ENCODE measurements around the gene PECR. TPM values are rescaled to one million over a fixed set of nuclear protein-coding genes. Genes with fewer than 3 reads are reported as not detected.

The PECR gene
- total and polyA plus RNA-seq, 2 experiments from 2014 or later: 5.4 to 8.2 TPM

DNA sequence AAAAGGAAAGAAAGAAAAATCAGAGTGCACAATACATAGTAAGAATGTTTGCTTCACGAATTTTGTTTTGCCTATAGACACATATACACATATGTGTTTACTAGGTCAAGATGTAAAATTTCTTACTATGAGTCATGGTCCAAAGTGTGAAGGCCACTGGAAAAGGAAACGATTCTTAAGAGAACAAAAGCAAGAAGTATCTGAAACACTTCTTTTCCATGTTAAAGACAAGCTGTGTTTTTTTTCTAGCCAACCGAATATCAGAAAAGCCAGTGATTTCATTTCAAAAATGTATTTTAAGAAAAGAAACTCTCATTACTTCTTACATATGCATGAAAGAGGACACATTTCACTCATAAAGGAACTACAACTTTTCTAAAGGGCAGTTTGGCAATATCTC lies 24.9 kb downstream of the PECR start:
- H3K36me3 ChIP-seq (ENCODE audit: low read depth): no peaks in the 10 kb centered on the region
- H2AFZ ChIP-seq: no peak overlapping the region
- in situ Hi-C loops (cut with MboI): no loop called here
- 64 to 74% methylated on average over 3 of the region's 3 CpGs for WGBS, 2 experiments (ENCODE audit: low coverage in 1 of 2, low lambda C conversion rate in 2 of 2, missing lambda C conversion rate in 2 of 2)
- DNase-seq: no peak
- H3K9me2 ChIP-seq (ENCODE audit: insufficient read depth): no peaks in the 10 kb centered on the region
- H3K79me2 ChIP-seq (ENCODE audit: insufficient read depth): no peaks in the 10 kb centered on the region
- H3K9me3 ChIP-seq (ENCODE audit: low read depth): no peaks in the 10 kb centered on the region
- peaks cover 7% of the 10 kb centered on the region; the same call in 1 of the 2 replicates for H3F3A ChIP-seq (ENCODE audit: insufficient read depth)
- no peak overlapping the region for H3K9ac ChIP-seq
- no peak overlapping the region for H3K4me2 ChIP-seq (ENCODE audit: unreplicated experiment)
- H4K20me1 ChIP-seq (ENCODE audit: insufficient read depth): no peaks in the 10 kb centered on the region
- H3K27me3 ChIP-seq (replicated peaks; ENCODE audit: insufficient read depth): no peaks in the 10 kb centered on the region
- H3K27ac ChIP-seq: no peak overlapping the region
- no peak overlapping the region for H3K4me3 ChIP-seq
- no peak for TF ChIP-seq EZH2 (IDR thresholded peaks at IDR 0.05; ENCODE audit: insufficient read depth, poor library complexity, severe bottlenecking)
- TF ChIP-seq EZH2phosphoT487 (IDR thresholded peaks at IDR 0.05; ENCODE audit: insufficient read depth, low read depth): no peak
- peaks cover 15% of the 10 kb centered on the region for H3K4me1 ChIP-seq (ENCODE audit: insufficient read depth)

DNA sequence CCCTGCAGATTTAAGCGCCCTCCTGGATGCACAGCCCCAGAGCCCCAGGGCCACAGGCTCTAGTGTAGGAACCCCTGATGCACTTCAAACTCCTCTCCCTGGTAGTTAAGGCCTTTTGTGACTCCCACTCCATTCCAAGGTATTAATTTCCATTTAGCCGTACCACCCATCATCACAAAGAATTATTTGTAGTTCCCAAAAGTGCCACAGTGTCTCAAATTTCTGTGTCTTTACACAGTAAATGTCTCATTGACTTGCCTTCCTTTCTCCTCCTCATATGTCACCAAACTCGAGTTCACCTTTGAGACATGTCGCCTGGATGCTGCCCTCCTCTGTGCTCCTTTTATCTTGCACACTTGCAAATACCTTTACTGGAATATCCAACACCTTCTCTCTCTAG lies 25.9 kb downstream of the PECR start:
- peaks cover 15% of the 10 kb centered on the region for H3K4me1 ChIP-seq (ENCODE audit: insufficient read depth)
- DNase-seq: no peak
- no peak overlapping the region for H3K4me3 ChIP-seq
- no peak overlapping the region for H2AFZ ChIP-seq
- no peaks in the 10 kb centered on the region for H3K36me3 ChIP-seq (ENCODE audit: low read depth)
- H3K9me2 ChIP-seq (ENCODE audit: insufficient read depth): no peaks in the 10 kb centered on the region
- no peak overlapping the region for H3K4me2 ChIP-seq (ENCODE audit: unreplicated experiment)
- H4K20me1 ChIP-seq (ENCODE audit: insufficient read depth): no peaks in the 10 kb centered on the region
- no peak overlapping the region for H3K27ac ChIP-seq
- H3F3A ChIP-seq (ENCODE audit: insufficient read depth): peaks cover 7% of the 10 kb centered on the region; the same call in 1 of the 2 replicates
- WGBS, 2 experiments (ENCODE audit: low coverage in 1 of 2, low lambda C conversion rate in 2 of 2, missing lambda C conversion rate in 2 of 2): 96% methylated on average over 4 of the region's 4 CpGs
- TF ChIP-seq EZH2 (IDR thresholded peaks at IDR 0.05; ENCODE audit: insufficient read depth, poor library complexity, severe bottlenecking) (no peak), EZH2phosphoT487 (IDR thresholded peaks at IDR 0.05; ENCODE audit: insufficient read depth, low read depth) (no peak)
- H3K27me3 ChIP-seq (replicated peaks; ENCODE audit: insufficient read depth): no peaks in the 10 kb centered on the region
- H3K9ac ChIP-seq: no peak overlapping the region
- in situ Hi-C loops (cut with MboI): no loop called here
- no peaks in the 10 kb centered on the region for H3K79me2 ChIP-seq (ENCODE audit: insufficient read depth)
- H3K9me3 ChIP-seq (ENCODE audit: low read depth): no peaks in the 10 kb centered on the region

GRCh38 chr2:216052420-216052819 lies 29.2 kb downstream of the PECR start:
- Histone ChIP-seq H3K27ac (no peak overlapping the region), H3K4me3 (no peak overlapping the region), H4K20me1 (ENCODE audit: insufficient read depth) (no peaks in the 10 kb centered on the region), H3K27me3 (replicated peaks; ENCODE audit: insufficient read depth) (no peaks in the 10 kb centered on the region), H2AFZ (no peak overlapping the region), H3K4me2 (ENCODE audit: unreplicated experiment) (no peak overlapping the region), H3K9me3 (ENCODE audit: low read depth) (no peaks in the 10 kb centered on the region), H3K9me2 (ENCODE audit: insufficient read depth) (no peaks in the 10 kb centered on the region), H3K4me1 (ENCODE audit: insufficient read depth) (peaks cover 5% of the 10 kb centered on the region), H3K79me2 (ENCODE audit: insufficient read depth) (no peaks in the 10 kb centered on the region), H3K9ac (no peak overlapping the region), H3F3A (ENCODE audit: insufficient read depth) (peaks cover 7% of the 10 kb centered on the region; the same call in 1 of the 2 replicates), H3K36me3 (ENCODE audit: low read depth) (no peaks in the 10 kb centered on the region)
- 92 to 97% methylated on average over 2 of the region's 2 CpGs for WGBS, 2 experiments (ENCODE audit: low coverage in 1 of 2, low lambda C conversion rate in 2 of 2, missing lambda C conversion rate in 2 of 2)
- no peak for TF ChIP-seq EZH2phosphoT487 (IDR thresholded peaks at IDR 0.05; ENCODE audit: insufficient read depth, low read depth)
- no peak for TF ChIP-seq EZH2 (IDR thresholded peaks at IDR 0.05; ENCODE audit: insufficient read depth, poor library complexity, severe bottlenecking)
- DNase-seq: no peak
- in situ Hi-C loops (cut with MboI): no loop called here

DNA sequence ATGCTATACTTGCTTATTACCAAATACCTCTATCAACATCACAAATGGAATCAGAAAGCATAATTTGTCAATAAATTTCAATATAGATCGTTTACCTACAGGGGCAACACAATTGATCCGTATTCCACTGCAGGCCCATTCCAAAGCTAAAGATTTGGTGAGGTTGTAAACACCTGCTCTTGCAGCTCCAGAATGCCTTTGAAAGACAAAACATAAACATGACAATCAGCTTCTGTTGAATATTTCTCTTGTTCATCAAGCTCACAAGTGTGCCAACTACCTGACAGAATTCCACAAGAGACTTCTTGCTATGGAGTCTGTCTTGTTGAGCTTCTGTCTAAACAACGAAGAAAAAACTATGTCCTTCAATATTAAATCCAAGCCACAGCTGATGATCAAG lies 30.3 kb downstream of the PECR start:
- Histone ChIP-seq H3K9me2 (ENCODE audit: insufficient read depth) (no peaks in the 10 kb centered on the region), H3K79me2 (ENCODE audit: insufficient read depth) (no peaks in the 10 kb centered on the region), H3K4me3 (no peak overlapping the region), H3K4me1 (ENCODE audit: insufficient read depth) (no peaks in the 10 kb centered on the region), H3K27me3 (replicated peaks; ENCODE audit: insufficient read depth) (no peaks in the 10 kb centered on the region), H3K9ac (no peak overlapping the region), H3K36me3 (ENCODE audit: low read depth) (no peaks in the 10 kb centered on the region), H3K4me2 (ENCODE audit: unreplicated experiment) (no peak overlapping the region), H3K9me3 (ENCODE audit: low read depth) (no peaks in the 10 kb centered on the region), H2AFZ (no peak overlapping the region), H4K20me1 (ENCODE audit: insufficient read depth) (no peaks in the 10 kb centered on the region), H3K27ac (no peak overlapping the region), H3F3A (ENCODE audit: insufficient read depth) (no peaks in the 10 kb centered on the region)
- no peak for DNase-seq
- 94 to 96% methylated on average over 3 of the region's 3 CpGs for WGBS, 2 experiments (ENCODE audit: low coverage in 1 of 2, low lambda C conversion rate in 2 of 2, missing lambda C conversion rate in 2 of 2)
- in situ Hi-C loops (cut with MboI): no loop called here
- no peak for TF ChIP-seq EZH2 (IDR thresholded peaks at IDR 0.05; ENCODE audit: insufficient read depth, poor library complexity, severe bottlenecking)
- no peak for TF ChIP-seq EZH2phosphoT487 (IDR thresholded peaks at IDR 0.05; ENCODE audit: insufficient read depth, low read depth)

DNA sequence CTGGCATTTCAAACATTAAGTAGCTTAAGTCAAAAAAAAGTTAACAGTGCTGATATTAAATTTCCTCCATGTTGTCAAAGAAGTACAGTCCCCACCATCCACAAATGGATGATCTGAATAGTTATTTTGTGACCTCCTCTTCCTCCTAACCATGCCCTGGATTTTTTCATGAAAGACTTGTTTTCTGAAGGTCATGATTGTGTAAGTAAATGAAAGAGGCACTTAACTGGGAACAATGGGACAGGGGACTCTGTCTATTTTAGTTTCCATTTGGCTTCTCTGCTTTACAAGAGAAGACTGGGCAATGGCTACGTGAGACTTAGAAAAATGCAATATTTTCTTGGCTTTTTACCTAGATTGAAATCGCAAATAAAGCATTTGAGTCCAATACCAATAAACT lies 32.2 kb downstream of the PECR start:
- TF ChIP-seq EZH2 (IDR thresholded peaks at IDR 0.05; ENCODE audit: insufficient read depth, poor library complexity, severe bottlenecking) (no peak), EZH2phosphoT487 (IDR thresholded peaks at IDR 0.05; ENCODE audit: insufficient read depth, low read depth) (no peak)
- Histone ChIP-seq H3F3A (ENCODE audit: insufficient read depth) (no peaks in the 10 kb centered on the region), H3K27me3 (replicated peaks; ENCODE audit: insufficient read depth) (no peaks in the 10 kb centered on the region), H3K4me2 (ENCODE audit: unreplicated experiment) (no peak overlapping the region), H2AFZ (no peak overlapping the region), H3K4me1 (ENCODE audit: insufficient read depth) (no peaks in the 10 kb centered on the region), H3K9me2 (ENCODE audit: insufficient read depth) (no peaks in the 10 kb centered on the region), H3K36me3 (ENCODE audit: low read depth) (no peaks in the 10 kb centered on the region), H3K4me3 (no peak overlapping the region), H3K79me2 (ENCODE audit: insufficient read depth) (no peaks in the 10 kb centered on the region), H3K9ac (no peak overlapping the region), H3K9me3 (ENCODE audit: low read depth) (no peaks in the 10 kb centered on the region), H3K27ac (no peak overlapping the region), H4K20me1 (ENCODE audit: insufficient read depth) (no peaks in the 10 kb centered on the region)
- 39 to 49% methylated on average over 2 of the region's 2 CpGs for WGBS, 2 experiments (ENCODE audit: low coverage in 1 of 2, low lambda C conversion rate in 2 of 2, missing lambda C conversion rate in 2 of 2)
- no peak for DNase-seq
- in situ Hi-C loops (cut with MboI): no loop called here
